ENCODE data around the gene SLC13A2. TPM values are rescaled to one million over a fixed set of nuclear protein-coding genes. Genes with fewer than 3 reads are reported as not detected.

Gene SLC13A2
- polyA plus RNA-seq, 3 donors: not detected

- Mint-ChIP-seq H3K9me3 (no peaks in the 10 kb centered on the region), H3K4me1 (peaks cover 26% of the 10 kb centered on the region), H3K27me3 (ENCODE audit: low read depth in 3 of 3) (peaks cover 0 to 8% (median 2%) of the 10 kb centered on the region in 3 donors), H3K36me3 (peaks cover 15 to 23% of the 10 kb centered on the region in 2 donors), H3K4me3 (no peak overlapping the region), H3K27ac (peak overlapping the region in 1 of 7 donors; percentile 9)
- H3K79me2 ChIP-seq (ENCODE audit: insufficient read depth, low read length): peaks cover 9% of the 10 kb centered on the region
- no peak overlapping the region for H3K9ac ChIP-seq (ENCODE audit: insufficient read depth, low read length, poor library complexity, severe bottlenecking)
- H3K27me3 ChIP-seq (ENCODE audit: control insufficient read depth in 2 of 2, insufficient read depth in 2 of 2, low read length in 2 of 2): no peaks in the 10 kb centered on the region
- no peak for DNase-seq
- 100% methylated on average over 2 of the region's 4 CpGs for WGBS (ENCODE audit: insufficient coverage)
- peaks cover 14% of the 10 kb centered on the region for H4K20me1 ChIP-seq (ENCODE audit: insufficient read depth, low read length)
- H3K27ac ChIP-seq (ENCODE audit: low read depth in 1 of 2, low read length in 2 of 2): no peak overlapping the region
- H3K9me3 ChIP-seq (replicated peaks in 1 of 2; ENCODE audit: control insufficient read depth in 1 of 2, insufficient read depth in 1 of 2, low read length in 2 of 2): no peaks in the 10 kb centered on the region
- TF ChIP-seq CTCF (IDR thresholded peaks at IDR 0.05): no peak
- H3K4me2 ChIP-seq (replicated peaks; ENCODE audit: extremely low read depth, low read length, poor library complexity, severe bottlenecking): no peak overlapping the region
- peaks cover 8 to 16% of the 10 kb centered on the region in 2 donors for H3K36me3 ChIP-seq (replicated peaks in 1 of 2; ENCODE audit: control insufficient read depth in 1 of 2, insufficient read depth in 2 of 2, low read length in 2 of 2)
- peaks cover 29 to 30% of the 10 kb centered on the region in 2 donors for H3K4me1 ChIP-seq (ENCODE audit: control insufficient read depth in 1 of 2, insufficient read depth in 2 of 2, low read length in 2 of 2)
- intact Hi-C loops (cut with micrococcal nuclease): loop anchor here in 1 of 2 donors (2.0 kb wide), 1 partner anchor 50 kb away; no protein-coding TSS in a partner anchor
- no peak overlapping the region for H2AFZ ChIP-seq (ENCODE audit: insufficient read depth, low read depth, low read length, poor library complexity, severe bottlenecking)
- no peak overlapping the region for H3K4me3 ChIP-seq (replicated peaks in 1 of 3; ENCODE audit: low read depth in 2 of 3, low read length in 3 of 3)
These were observed 71.1 kb downstream of the SLC13A2 start for GRCh38 chr17:28544402-28545140.

- Histone ChIP-seq H3K9ac (ENCODE audit: insufficient read depth, low read length, poor library complexity, severe bottlenecking) (no peak overlapping the region), H3K4me3 (replicated peaks in 1 of 3; ENCODE audit: low read depth in 2 of 3, low read length in 3 of 3) (no peak overlapping the region), H4K20me1 (ENCODE audit: insufficient read depth, low read length) (peaks cover 17% of the 10 kb centered on the region), H3K79me2 (ENCODE audit: insufficient read depth, low read length) (peaks cover 10% of the 10 kb centered on the region), H3K27ac (ENCODE audit: low read depth in 1 of 2, low read length in 2 of 2) (no peak overlapping the region), H3K9me3 (replicated peaks in 1 of 2; ENCODE audit: control insufficient read depth in 1 of 2, insufficient read depth in 1 of 2, low read length in 2 of 2) (no peaks in the 10 kb centered on the region), H3K36me3 (replicated peaks in 1 of 2; ENCODE audit: control insufficient read depth in 1 of 2, insufficient read depth in 2 of 2, low read length in 2 of 2) (peaks cover 8 to 16% of the 10 kb centered on the region in 2 donors), H3K27me3 (ENCODE audit: control insufficient read depth in 2 of 2, insufficient read depth in 2 of 2, low read length in 2 of 2) (no peaks in the 10 kb centered on the region), H2AFZ (ENCODE audit: insufficient read depth, low read depth, low read length, poor library complexity, severe bottlenecking) (no peak overlapping the region), H3K4me1 (ENCODE audit: control insufficient read depth in 1 of 2, insufficient read depth in 2 of 2, low read length in 2 of 2) (peaks cover 34 to 35% of the 10 kb centered on the region in 2 donors), H3K4me2 (replicated peaks; ENCODE audit: extremely low read depth, low read length, poor library complexity, severe bottlenecking) (no peak overlapping the region)
- Mint-ChIP-seq H3K4me3 (no peak overlapping the region), H3K9me3 (no peaks in the 10 kb centered on the region), H3K36me3 (peaks cover 15 to 23% of the 10 kb centered on the region in 2 donors), H3K27me3 (ENCODE audit: low read depth in 3 of 3) (peaks cover 0 to 8% (median 2%) of the 10 kb centered on the region in 3 donors), H3K27ac (peak overlapping the region in 1 of 7 donors; percentile 9), H3K4me1 (peaks cover 31% of the 10 kb centered on the region)
- DNase-seq: no peak
- no peak for TF ChIP-seq CTCF (IDR thresholded peaks at IDR 0.05)
- intact Hi-C loops (cut with micrococcal nuclease): loop anchor here in 1 of 2 donors (2.0 kb wide), 1 partner anchor 50 kb away; no protein-coding TSS in a partner anchor
- 94% methylated on average over 2 of the region's 2 CpGs for WGBS (ENCODE audit: insufficient coverage)
These were observed 71.7 kb downstream of the SLC13A2 start for GRCh38 chr17:28545141-28545503.
